OCI-LY7 (cell line): ENCODE data around the gene TOGARAM1. TPM values are rescaled to one million over a fixed set of nuclear protein-coding genes. Genes with fewer than 3 reads are reported as not detected.

Source experiments
- BruUV-seq: library from RNA; stranded (reverse); fragments of 400-500 nt; replicated peaks from 2 replicates; lab custom pipeline; 2021; lab: Mats Ljungman, UMichigan
- CTCF ChIA-PET: fragments of 300-600 bp; sonication (Branson Sonifier 250); formaldehyde crosslinking; loops from one replicate; lab custom pipeline; 2022; ENCODE audit warnings: antibody characterized with exemption; ENCODE audit not compliant: unreplicated experiment; lab: Charles Lee
- POLR2A ChIA-PET: fragments of 300-600 bp; sonication (Branson Sonifier 250); formaldehyde crosslinking; loops from one replicate; lab custom pipeline; 2022; ENCODE audit warnings: antibody characterized with exemption; lab: Charles Lee
- DNase-seq: peaks from one replicate; pipeline ENCODE4 v3.0.0-alpha.2; 2015; ENCODE audit warnings: low spot score
- H2AFZ ChIP-seq: fragments of 200-600 bp; sonication (generic), shearing (Covaris generic); 2 replicates; pipeline ENCODE4 v1.6.1; 2014; ENCODE audit warnings: mild to moderate bottlenecking, antibody characterized with exemption, low read length, moderate library complexity
- H3K27ac ChIP-seq: fragments of 200-600 bp; sonication (generic); 2 replicates; pipeline ENCODE4 v1.5.1; 2014; ENCODE audit warnings: mixed run types, low read depth, mild to moderate bottlenecking, moderate library complexity, low read length, inconsistent platforms; ENCODE audit not compliant: poor library complexity, severe bottlenecking
- H3K36me3 ChIP-seq: fragments of 200-600 bp; sonication (generic); 2 replicates; pipeline ENCODE4 v1.6.1; 2014; ENCODE audit warnings: mild to moderate bottlenecking, antibody characterized with exemption, low read length, moderate library complexity, mixed read lengths; ENCODE audit not compliant: insufficient read depth
- H3K4me1 ChIP-seq: fragments of 200-600 bp; sonication (generic); 2 replicates; pipeline ENCODE4 v1.5.1; 2014; ENCODE audit warnings: mild to moderate bottlenecking, low read length; ENCODE audit not compliant: insufficient read depth, poor library complexity, severe bottlenecking
- H3K4me2 ChIP-seq: fragments of 200-600 bp; sonication (generic); 2 replicates; pipeline ENCODE4 v1.6.1; 2014; ENCODE audit warnings: mild to moderate bottlenecking, low read length
- H3K4me3 ChIP-seq: fragments of 200-600 bp; sonication (generic); 2 replicates; pipeline ENCODE4 v1.5.1; 2014; ENCODE audit warnings: mild to moderate bottlenecking, low read depth, low read length; ENCODE audit not compliant: poor library complexity, severe bottlenecking
- H3K79me2 ChIP-seq: fragments of 200-600 bp; sonication (generic); 2 replicates; pipeline ENCODE4 v1.6.1; 2016; ENCODE audit warnings: low read depth, mild to moderate bottlenecking, low read length, moderate library complexity, mixed read lengths; ENCODE audit not compliant: insufficient read depth
- H3K9me2 ChIP-seq: fragments of 200-600 bp; sonication (generic); 2 replicates; pipeline ENCODE4 v1.6.1; 2016; ENCODE audit warnings: mild to moderate bottlenecking, low read length, mixed read lengths; ENCODE audit not compliant: insufficient read depth
- H3K9me3 ChIP-seq: fragments of 200-600 bp; sonication (generic); 2 replicates; pipeline ENCODE4 v1.6.1; 2014; ENCODE audit warnings: mild to moderate bottlenecking, mixed run types, low read length, mixed read lengths
- H4K20me1 ChIP-seq: fragments of 200-600 bp; sonication (generic); 2 replicates; pipeline ENCODE4 v1.6.1; 2014; ENCODE audit warnings: mild to moderate bottlenecking, antibody characterized with exemption, low read length, moderate library complexity, mixed read lengths; ENCODE audit not compliant: insufficient read depth
- EZH2phosphoT487 ChIP-seq: fragments of 200-600 bp; sonication (generic); IDR thresholded peaks from 2 replicates; pipeline ENCODE4 v1.6.1; 2018; ENCODE audit warnings: low read depth, borderline replicate concordance, mild to moderate bottlenecking, mixed run types, antibody characterized with exemption, low read length, moderate library complexity, mixed read lengths
- intact Hi-C: fragments of 100-400 bp; cut with micrococcal nuclease; formaldehyde crosslinking; loops from one replicate; pipeline ENCODE4 v1.10.0; 2022; ENCODE audit not compliant: unreplicated experiment
- total RNA-seq, 2 experiments: library from RNA; depleted of rRNA in 1 of 2; stranded (reverse); fragments of >200 nt in 1 of 2; shearing (Covaris generic) in 1 of 2; gene quantifications; 2 replicates each; pipeline ENCODE4 v1.2.3, GENCODE V29; 2014 to 2022
- TF ChIP-seq, protein P1 (sequence below): fragments of 200-600 bp; sonication (generic); conservative IDR thresholded peaks from 2 replicates; pipeline ENCODE4 v1.5.1; 2014; ENCODE audit warnings: mild to moderate bottlenecking, antibody characterized with exemption, low read length, moderate library complexity, mixed read lengths

The TOGARAM1 gene
- total RNA-seq, 2 experiments from 2014 or later, result 11.4 to 11.6 TPM

DNA sequence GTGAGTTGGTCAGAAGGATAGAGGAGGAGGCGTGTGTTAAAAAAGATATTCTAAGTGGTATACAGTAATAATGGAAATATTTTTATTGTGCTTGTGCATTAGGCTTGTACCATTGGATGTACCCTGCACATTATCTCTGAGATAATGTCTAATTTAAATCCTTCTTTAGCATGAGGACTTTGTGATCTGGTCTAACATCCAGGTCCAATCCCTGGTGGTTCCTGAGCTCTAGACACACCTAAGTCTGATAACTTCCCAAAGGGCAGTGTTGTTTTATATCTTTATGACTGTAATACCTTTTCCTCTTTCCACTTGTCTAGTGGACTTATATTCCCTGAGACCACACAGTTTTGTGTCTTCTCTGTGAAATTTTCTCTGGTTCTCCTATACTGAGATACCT is 142.6 kb downstream of the TOGARAM1 start:
- Histone ChIP-seq H3K9me3 (no peaks in the 10 kb centered on the region), H3K4me1 (no peaks in the 10 kb centered on the region), H4K20me1 (no peaks in the 10 kb centered on the region; the same call in 1 of the 2 replicates), H3K79me2 (no peaks in the 10 kb centered on the region), H3K4me3 (no peak overlapping the region), H3K36me3 (peaks cover 99% of the 10 kb centered on the region), H3K27ac (no peak overlapping the region), H3K4me2 (no peak overlapping the region), H2AFZ (no peak overlapping the region), H3K9me2 (no peaks in the 10 kb centered on the region)
- ChIA-PET CTCF (no interaction called here), POLR2A (interaction anchor here (1.0 to 1.3 kb wide), 2 partner anchors 10 kb away, joined by 3 to 4 read pairs; no protein-coding TSS in a partner anchor)
- BruUV-seq, result no TSS peak
- no peak for DNase-seq
- intact Hi-C loops, result no loop called here
- TF ChIP-seq EZH2phosphoT487, result no peak
- TF ChIP-seq, protein P1, sequence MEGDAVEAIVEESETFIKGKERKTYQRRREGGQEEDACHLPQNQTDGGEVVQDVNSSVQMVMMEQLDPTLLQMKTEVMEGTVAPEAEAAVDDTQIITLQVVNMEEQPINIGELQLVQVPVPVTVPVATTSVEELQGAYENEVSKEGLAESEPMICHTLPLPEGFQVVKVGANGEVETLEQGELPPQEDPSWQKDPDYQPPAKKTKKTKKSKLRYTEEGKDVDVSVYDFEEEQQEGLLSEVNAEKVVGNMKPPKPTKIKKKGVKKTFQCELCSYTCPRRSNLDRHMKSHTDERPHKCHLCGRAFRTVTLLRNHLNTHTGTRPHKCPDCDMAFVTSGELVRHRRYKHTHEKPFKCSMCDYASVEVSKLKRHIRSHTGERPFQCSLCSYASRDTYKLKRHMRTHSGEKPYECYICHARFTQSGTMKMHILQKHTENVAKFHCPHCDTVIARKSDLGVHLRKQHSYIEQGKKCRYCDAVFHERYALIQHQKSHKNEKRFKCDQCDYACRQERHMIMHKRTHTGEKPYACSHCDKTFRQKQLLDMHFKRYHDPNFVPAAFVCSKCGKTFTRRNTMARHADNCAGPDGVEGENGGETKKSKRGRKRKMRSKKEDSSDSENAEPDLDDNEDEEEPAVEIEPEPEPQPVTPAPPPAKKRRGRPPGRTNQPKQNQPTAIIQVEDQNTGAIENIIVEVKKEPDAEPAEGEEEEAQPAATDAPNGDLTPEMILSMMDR, result no peak

DNA sequence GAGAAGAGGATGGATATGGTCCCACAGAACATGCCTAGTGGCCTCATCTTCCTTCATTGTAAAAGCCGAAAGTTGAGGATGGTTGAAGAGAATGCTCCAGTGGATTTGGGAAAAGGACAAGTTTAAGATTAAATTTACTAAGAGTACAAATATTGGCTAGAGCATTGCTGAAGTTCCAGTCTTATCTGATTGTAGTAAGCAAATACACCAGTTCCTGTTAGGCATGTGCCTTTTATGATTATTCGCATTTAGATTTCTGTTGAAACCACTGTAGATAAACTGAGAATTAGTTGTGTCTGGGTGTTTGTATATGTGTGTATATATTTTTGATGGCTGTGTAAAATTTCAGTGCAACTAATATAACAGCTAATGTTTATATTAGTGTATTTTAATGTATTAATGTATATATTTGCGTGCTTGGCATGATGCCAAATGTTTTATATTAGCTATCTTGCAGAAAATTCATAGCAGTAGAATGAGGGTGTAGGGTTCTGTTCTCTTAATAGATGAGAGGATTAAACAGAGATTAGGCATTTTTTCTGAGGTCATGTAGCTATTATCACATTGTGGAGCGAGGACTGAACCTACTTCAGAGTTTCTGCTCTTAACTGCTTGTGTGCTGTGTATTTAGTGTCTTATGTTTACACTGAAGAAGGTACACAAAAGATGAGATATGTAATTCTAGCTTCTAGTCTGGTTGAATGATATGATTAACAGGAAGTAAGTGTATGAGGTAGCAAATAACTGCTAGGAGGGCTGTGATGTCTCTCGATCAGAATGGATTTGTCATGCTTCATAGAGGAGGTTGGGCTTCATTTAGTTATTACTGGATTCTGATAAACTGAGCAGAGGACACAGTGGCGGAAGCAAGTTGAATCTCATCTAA is 151.1 kb downstream of the TOGARAM1 start:
- Histone ChIP-seq H2AFZ (no peak overlapping the region), H3K4me3 (no peak overlapping the region), H3K79me2 (no peaks in the 10 kb centered on the region), H3K9me3 (no peaks in the 10 kb centered on the region), H3K9me2 (no peaks in the 10 kb centered on the region), H4K20me1 (no peaks in the 10 kb centered on the region), H3K4me2 (no peak overlapping the region), H3K36me3 (peaks cover 99% of the 10 kb centered on the region), H3K4me1 (no peaks in the 10 kb centered on the region), H3K27ac (no peak overlapping the region)
- TF ChIP-seq EZH2phosphoT487, result no peak
- TF ChIP-seq, protein P1, result no peak
- ChIA-PET POLR2A (interaction anchor here (0.6 to 1.3 kb wide), 3 partner anchors 10 to 779 kb away, joined by 3 to 5 read pairs (median 3); no protein-coding TSS in a partner anchor), CTCF (no interaction called here)
- intact Hi-C loops, result no loop called here
- no TSS peak for BruUV-seq
- DNase-seq, result no peak

DNA sequence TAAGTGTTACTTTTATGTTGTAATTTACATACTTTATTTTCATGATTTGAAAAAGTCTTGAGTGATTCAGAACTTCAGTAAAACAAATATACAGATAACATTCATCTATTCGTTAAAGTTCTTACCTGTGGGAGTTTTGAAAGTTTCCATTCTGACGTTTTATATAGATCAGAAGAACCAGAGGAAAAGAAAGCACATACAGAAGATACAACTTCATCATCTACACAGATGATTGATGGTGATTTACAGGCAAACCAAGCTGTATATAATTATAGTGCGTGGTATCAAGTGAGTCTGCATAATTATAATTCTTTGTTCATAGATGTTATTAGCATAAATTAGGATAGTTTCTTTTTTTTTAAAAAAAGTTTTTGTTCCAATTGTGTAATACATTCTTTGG is 152.3 kb downstream of the TOGARAM1 start:
- Histone ChIP-seq H4K20me1 (no peaks in the 10 kb centered on the region), H3K9me3 (no peaks in the 10 kb centered on the region), H3K36me3 (peaks cover 99% of the 10 kb centered on the region), H3K4me2 (no peak overlapping the region), H3K79me2 (no peaks in the 10 kb centered on the region), H3K4me3 (no peak overlapping the region), H2AFZ (no peak overlapping the region), H3K27ac (no peak overlapping the region), H3K9me2 (no peaks in the 10 kb centered on the region), H3K4me1 (no peaks in the 10 kb centered on the region)
- ChIA-PET CTCF (no interaction called here), POLR2A (interaction anchor here (0.6 to 1.3 kb wide), 8 partner anchors 8 to 780 kb away, joined by 3 to 7 read pairs (median 3); partner anchors contain the start of gene FKBP3)
- TF ChIP-seq, protein P1, result no peak
- TF ChIP-seq EZH2phosphoT487, result no peak
- no peak for DNase-seq
- intact Hi-C loops, result no loop called here
- BruUV-seq, result no TSS peak
